HG03521 (cell line): ENCODE results near the gene RTN4RL2.

Experiments used
- ATAC-seq: cut with Tn5 transposase; IDR thresholded peaks from one replicate; pipeline ENCODE4 v1.9.1; 2021; ENCODE audit warnings: mild to moderate bottlenecking, moderate library complexity; ENCODE audit not compliant: unreplicated experiment

RTN4RL2 gene

DNA sequence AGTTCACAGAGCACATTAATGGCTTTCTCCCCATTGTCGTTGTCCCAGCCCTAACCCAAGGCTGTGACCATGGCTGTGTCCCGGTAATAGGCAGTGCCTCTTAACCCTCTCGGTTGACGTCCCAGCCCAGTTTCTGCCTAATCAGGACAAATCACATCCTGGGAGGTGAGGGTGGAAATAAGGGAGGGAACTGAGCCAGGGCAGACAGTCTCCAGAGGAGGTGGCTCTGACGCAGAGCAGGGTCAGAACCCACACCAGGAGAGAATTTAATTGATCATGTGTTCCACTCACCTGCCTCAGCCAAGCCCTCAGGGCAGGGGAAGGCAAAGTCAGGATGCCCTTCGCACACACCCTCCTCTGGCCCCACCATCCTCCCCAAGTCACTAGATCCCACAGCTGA is 38.2 kb downstream of the RTN4RL2 start:
- ATAC-seq: no peak

DNA sequence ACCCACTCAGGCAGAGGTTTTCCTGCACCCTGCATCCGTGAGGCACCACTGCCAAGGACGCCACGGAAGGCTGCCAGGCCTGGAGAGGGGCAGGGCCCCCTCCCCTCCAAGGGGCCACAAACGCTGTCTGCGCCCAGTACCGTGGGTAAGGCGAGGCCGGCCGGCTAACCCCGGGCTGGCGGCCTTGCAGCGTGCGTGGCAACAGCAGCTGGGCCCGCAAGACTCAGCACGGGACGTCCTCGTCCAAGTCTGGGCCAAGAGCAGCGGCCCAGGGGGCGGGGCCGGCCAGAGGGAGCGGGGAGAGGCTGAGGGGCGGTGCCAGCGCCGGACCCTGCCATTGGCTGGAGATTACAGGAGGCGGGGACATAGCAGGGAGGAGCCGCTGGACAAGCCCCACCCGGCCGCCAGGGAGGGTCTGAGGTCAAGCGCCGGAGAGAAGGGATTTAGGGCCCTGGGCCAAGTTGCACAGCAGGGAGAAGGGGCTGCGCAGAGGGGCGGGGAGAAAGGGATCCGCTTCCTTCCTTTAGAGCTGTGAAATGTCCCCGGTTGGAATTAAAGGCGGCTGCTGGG is 39.2 kb downstream of the RTN4RL2 start:
- peak; percentile 100 for ATAC-seq

DNA sequence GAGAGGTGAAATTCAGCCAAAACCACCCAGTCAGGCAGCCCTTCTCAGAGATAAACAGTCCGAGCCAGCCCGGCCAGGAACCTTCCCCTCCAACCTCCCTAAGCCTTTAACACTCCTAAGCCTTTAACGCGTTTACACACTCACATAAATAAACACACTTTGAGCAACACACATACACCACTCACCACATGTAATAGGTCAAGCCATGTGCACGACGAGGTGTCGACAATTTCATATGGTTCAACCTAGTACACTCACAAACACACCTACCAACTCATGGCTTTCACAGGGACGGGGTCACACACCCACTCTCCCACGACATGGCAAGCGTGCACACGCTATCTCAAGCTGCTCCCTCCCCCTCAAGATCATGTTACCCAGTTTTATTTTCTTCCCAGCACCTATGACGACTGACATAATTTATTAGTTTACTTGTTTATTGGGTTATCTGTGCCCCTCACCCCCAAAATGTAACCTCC is 39.7 kb downstream of the RTN4RL2 start:
- no peak for ATAC-seq

DNA sequence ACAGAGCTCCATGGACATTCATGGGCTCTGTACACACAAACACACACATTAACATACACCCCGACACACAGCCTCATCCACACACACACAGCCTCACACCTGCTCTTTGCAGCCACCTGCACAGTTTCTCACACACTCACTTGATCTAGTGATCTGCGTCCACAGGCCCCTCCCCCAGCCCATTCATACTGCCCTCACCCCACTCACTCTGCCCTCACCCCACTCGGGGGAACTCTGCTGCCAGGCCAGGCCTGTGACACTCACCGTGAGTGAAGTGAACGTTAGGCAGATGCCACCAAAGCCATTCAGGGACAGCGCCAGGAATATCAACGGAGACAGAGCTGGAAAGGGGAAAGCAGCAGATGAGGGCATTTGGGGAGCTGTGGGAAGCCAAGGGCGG is 40.2 kb downstream of the RTN4RL2 start:
- no peak for ATAC-seq

DNA sequence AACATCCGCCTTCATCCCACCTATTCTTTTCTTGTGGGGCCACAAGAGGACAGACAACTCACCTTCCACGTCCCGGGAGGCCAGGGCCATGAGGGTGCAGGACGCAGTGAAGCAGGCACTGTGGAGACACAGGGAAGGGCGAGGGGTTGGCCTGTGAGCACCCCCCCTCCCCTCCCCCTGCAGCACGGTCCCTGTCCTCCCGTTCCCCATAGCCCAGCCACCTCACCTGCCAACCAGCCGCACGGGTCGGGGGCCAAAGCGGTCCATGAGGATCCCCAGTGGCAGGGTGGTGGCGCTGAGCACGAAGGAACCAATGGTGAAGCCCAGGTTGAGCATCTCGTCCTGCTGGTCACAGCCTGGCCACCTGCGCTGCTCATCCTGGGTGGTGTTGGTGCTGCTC is 40.6 kb downstream of the RTN4RL2 start:
- ATAC-seq: no peak

- no peak for ATAC-seq
Observed at GRCh38 chr11:57501953-57502352, 41.6 kb downstream of the RTN4RL2 start.

DNA sequence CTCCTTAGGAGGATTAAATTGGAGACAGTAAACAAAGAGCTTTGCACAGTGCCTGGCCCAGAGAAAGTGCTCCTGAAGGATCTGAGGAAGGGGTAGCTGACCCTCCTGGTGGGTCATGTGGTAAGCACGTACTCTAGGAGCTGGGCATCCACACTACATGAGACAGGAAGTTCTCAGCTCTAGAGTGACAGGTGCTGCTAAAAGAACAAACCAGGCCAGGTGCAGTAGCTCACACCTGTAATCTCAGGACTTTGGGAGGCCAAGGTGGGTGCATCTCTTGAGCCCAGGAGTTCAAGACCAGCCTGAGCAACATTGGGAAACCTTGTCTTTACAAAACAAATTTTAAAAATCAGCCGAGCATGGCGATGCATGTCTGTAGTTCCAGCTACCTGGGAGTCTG is 42.0 kb downstream of the RTN4RL2 start:
- no peak for ATAC-seq

- no peak for ATAC-seq
Observed at GRCh38 chr11:57502870-57503269, 42.5 kb downstream of the RTN4RL2 start.

DNA sequence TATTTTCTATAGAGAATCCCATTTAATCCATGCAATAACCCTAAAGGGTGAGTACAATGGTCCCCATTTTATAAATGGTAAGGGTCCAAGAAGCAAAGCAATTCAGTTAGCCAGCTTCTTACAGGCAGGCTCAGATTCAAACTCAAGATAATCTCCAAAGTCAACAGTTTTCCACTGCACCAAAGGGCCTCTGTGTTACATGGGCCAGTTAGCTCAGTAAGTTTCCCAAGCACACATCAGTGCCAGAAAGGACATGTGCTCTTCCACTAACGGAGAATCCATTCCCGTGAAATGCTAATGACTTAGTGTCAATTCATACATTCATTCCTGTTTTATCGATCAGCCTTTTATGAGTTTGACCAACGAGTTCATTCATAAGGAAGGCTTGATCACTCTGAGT is 44.2 kb downstream of the RTN4RL2 start:
- ATAC-seq: no peak

DNA sequence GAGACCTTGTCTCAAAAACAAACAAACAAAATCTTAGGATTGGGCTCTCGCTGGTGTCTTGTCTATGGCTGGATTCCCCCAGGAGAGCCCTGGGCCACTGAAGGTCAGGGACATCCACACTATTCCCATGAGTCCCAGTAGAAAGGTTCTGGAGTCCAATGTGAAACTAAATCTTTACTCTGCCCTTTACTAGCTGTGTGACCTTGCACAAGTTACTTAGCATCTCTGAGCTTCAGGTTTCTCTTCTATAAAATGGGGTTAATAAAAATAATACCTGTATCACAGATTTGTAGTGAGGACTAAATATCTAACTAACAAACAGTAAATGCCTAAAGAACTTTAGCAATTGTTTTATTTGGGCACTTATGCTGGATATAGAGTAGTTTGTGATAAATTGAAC is 46.2 kb downstream of the RTN4RL2 start:
- no peak for ATAC-seq

GRCh38 chr11:57508341-57509170 is 48.2 kb downstream of the RTN4RL2 start:
- no peak for ATAC-seq

DNA sequence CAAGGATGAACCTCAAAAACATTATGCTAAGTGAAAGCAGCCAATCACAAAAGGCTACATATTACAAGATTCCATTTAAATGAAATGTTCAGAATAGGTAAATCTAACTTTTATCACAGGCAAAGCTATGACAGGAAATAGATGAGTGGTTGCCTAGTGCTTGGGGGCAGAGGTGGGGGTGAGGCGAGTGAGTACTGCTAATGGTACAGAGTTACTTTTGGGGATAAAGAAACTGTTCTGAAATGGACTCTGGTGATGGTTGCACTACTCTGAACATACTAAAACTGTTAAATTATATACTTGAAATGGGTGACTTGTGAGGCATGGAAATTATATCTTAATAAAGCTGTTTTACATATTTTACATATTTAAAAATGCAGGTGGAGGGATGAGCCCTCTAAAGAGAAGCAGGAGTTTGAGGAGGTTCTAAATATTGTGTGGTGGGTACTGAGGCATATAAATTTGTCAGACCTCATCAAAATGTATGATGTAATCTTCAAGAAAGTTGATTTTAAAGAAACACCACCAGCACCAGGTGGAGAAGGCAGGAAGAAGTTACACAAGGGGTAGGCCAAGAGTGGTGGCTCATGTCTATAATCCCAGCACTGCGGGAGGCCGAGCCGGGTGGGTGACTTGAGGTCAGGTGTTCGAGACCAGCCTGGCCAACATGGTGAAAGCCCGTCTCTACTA is 51.6 kb downstream of the RTN4RL2 start:
- ATAC-seq: no peak

DNA sequence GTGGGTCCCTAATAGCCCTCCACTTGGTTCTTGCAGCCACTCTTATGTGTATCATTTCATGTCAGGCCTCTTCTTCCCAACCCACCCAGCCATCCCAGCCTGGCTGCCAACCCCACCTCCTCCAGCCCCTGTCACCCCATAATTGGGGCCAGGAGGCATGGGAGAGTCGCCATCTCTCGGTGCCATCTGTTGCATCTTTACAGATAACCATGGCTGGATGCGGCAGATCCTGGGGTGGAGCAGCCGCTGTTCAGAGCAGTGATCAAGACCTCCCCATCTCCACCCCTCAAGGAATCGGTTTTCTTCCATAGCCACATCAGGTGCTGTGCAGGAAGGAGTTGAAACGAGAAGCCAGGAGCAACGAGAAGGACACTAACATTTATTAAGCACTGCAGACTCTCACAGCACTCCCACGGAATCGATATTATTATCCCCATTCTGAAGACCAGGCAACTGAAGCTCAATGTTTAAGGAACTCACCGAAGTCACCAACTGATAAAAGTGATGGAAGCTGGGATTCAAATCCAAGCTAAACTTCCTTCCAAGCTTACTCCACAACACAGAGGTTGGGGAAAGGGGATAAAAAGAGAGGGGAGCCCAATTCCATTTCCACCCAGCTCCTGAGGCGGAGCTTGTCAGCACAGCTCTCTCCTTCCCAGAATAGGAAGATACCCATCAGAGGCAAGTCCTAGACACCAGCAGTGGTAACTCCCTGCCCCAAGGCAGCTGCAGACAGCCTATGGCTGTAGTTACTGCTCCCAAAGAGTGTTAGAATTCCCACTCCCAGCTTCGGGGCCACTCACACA is 52.5 kb downstream of the RTN4RL2 start:
- ATAC-seq: no peak

- ATAC-seq: no peak
Observed at GRCh38 chr11:57513452-57513795, 53.1 kb downstream of the RTN4RL2 start.

DNA sequence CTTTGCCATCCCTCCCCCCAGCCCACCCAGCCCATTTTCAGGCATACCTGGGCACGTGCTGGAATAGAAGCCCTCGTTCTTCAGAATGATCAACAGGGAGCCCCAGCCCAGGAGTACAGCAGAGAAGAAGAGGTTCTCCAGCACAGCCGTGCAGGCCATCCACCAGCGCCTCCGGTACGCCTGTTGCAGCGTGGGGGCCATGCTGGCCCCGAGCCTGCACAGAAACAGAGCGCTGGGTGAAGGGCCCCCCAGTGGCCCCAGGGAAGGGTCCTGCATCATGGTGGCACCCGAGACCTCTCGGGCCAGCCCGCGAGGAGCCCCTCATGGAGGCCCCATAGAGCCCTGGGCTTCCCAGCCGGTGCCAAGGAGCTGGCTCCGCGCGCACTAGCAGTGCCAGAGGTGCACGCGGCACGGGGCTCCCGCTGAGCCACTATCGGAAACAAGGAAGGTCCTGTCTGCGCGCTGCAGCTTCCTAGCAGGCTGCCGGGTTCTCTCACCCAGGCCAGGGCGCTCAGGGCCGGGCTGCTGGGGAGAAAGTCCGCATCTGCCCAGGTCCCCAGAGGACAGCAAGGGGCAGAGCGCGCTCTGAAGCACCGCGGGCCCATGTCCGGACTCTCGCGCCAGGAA is 53.7 kb downstream of the RTN4RL2 start:
- peak; percentile 19 for ATAC-seq

GRCh38 chr11:57514538-57515331 is 54.4 kb downstream of the RTN4RL2 start:
- peak; percentile 37 for ATAC-seq

GRCh38 chr11:57515332-57516060 is 55.2 kb downstream of the RTN4RL2 start, which contains the start of gene SLC43A1:
Gene SLC43A1, minus strand, starts transcription at chr11:57515702. Its CDS starts 1,591 bp downstream, at chr11:57514111.
- ATAC-seq: peak; percentile 32

DNA sequence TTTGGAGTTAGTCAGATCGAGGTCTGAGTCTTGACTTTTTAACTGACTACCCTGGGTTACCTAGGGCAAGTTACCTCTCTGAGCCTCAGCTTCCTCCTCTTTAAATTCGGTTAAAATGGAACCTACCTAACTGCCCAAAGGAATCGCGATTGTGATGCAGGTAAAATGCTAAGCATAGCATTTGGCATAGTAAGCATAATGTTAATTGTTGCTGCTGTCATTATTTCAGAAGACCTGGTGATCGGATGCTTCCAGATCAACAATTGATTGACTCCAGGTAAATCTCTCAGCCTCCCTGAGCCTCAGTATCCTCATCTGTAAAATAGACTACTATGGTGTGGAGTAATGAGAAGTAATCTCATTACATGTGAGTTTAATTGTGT is 55.7 kb downstream of the RTN4RL2 start:
- no peak for ATAC-seq

GRCh38 chr11:57521116-57521515 is 60.8 kb downstream of the RTN4RL2 start:
- no peak for ATAC-seq
